GM23248 (cell line): ENCODE results near the gene ATP5F1D.

Source experiments
- EZH2 ChIP-seq: fragments of 200-600 bp; sonication (generic); IDR thresholded peaks from 2 replicates; pipeline ENCODE4 v1.6.1; 2018; ENCODE audit warnings: antibody characterized with exemption, mild to moderate bottlenecking; ENCODE audit not compliant: insufficient read depth, poor library complexity, severe bottlenecking
- EZH2phosphoT487 ChIP-seq: fragments of 200-600 bp; sonication (generic); IDR thresholded peaks from 2 replicates; pipeline ENCODE4 v1.6.1; 2018; ENCODE audit warnings: antibody characterized with exemption, moderate library complexity, mild to moderate bottlenecking, low read depth; ENCODE audit not compliant: insufficient read depth

DNA sequence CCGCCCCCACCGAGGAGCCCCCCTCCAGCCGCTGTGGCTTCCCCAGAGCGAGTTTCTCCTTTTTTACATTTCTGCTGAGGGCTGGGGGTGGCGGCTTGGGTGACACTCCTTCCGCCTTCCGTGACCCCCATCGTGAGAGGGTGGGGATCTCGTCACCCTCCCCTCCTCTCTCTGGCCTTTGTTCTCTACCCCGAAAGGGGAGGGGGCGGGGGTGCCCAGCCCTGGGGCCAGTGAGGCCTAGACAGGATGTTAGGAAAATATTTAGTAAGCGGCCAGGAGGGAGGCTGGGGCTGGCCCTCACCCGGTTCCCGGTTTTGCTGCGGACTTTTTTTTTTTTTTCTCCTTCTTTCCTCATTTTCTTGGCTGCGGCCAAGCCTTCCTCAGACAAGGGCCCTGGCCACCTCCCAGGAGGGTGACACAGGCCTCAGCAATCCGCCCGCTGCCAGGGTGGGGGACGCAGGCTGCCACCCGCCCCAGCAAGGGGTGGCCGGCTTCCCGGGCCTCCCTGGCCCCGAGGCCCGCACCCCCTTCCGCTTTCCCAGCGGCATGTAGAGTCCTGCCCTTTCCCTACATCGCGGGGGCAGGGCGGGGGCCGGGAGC lies 10.8 kb downstream of the ATP5F1D start:
- TF ChIP-seq EZH2 (no peak), EZH2phosphoT487 (no peak)
